H9 (cell line): ENCODE results near the gene TMEM39A. TPM values are rescaled to one million over a fixed set of nuclear protein-coding genes. Genes with fewer than 3 reads are reported as not detected.

Experiments used
- DNase-seq: peaks from one replicate; pipeline ENCODE4 v3.0.0-alpha.2; 2017
- H2AFZ ChIP-seq: one replicate; pipeline ENCODE4 v1.6.1; 2013; ENCODE audit warnings: mild to moderate bottlenecking, low read length, control low read depth, moderate library complexity
- H2AK5ac ChIP-seq: 2 replicates; pipeline ENCODE4 v1.6.1; 2013; ENCODE audit warnings: low read length, control low read depth, mixed read lengths; ENCODE audit not compliant: insufficient read length
- H2BK120ac ChIP-seq: one replicate; pipeline ENCODE4 v1.6.1; 2013; ENCODE audit warnings: low read depth, mild to moderate bottlenecking, low read length, control low read depth, inconsistent platforms; ENCODE audit not compliant: poor library complexity, severe bottlenecking
- H2BK12ac ChIP-seq: 2 replicates; pipeline ENCODE4 v1.6.1; 2013; ENCODE audit warnings: low read length, control low read depth, mixed read lengths, low read depth; ENCODE audit not compliant: insufficient read length
- H2BK15ac ChIP-seq: 2 replicates; pipeline ENCODE4 v1.6.1; 2013; ENCODE audit warnings: low read depth, low read length, control low read depth
- H2BK20ac ChIP-seq: one replicate; pipeline ENCODE4 v1.6.1; 2013; ENCODE audit warnings: low read depth, mild to moderate bottlenecking, low read length, control low read depth, inconsistent platforms; ENCODE audit not compliant: poor library complexity, severe bottlenecking
- H2BK5ac ChIP-seq: 2 replicates; pipeline ENCODE4 v1.6.1; 2013; ENCODE audit warnings: low read length, control low read depth, mixed read lengths; ENCODE audit not compliant: insufficient read length
- H3K14ac ChIP-seq: 2 replicates; pipeline ENCODE4 v1.6.1; 2013; ENCODE audit warnings: low read length, control low read depth; ENCODE audit not compliant: insufficient read depth
- H3K18ac ChIP-seq: 2 replicates; pipeline ENCODE4 v1.6.1; 2013; ENCODE audit warnings: low read depth, mild to moderate bottlenecking, mixed read lengths, low read length, control low read depth; ENCODE audit not compliant: insufficient read length
- H3K23ac ChIP-seq: 2 replicates; pipeline ENCODE4 v1.6.1; 2013; ENCODE audit warnings: low read length, control low read depth, mixed read lengths, low read depth; ENCODE audit not compliant: insufficient read length
- H3K23me2 ChIP-seq: 2 replicates; pipeline ENCODE4 v1.6.1; 2013; ENCODE audit warnings: low read depth, mild to moderate bottlenecking, mixed read lengths, low read length, control low read depth; ENCODE audit not compliant: insufficient read length, poor library complexity, severe bottlenecking
- H3K27ac ChIP-seq: 2 replicates; pipeline ENCODE4 v1.5.1; 2013; ENCODE audit warnings: low read length, control low read depth, mixed read lengths, low read depth; ENCODE audit not compliant: insufficient read length
- H3K27me3 ChIP-seq: 2 replicates; pipeline ENCODE4 v1.6.1; 2013; ENCODE audit warnings: low read length, control low read depth, inconsistent platforms; ENCODE audit not compliant: insufficient read depth
- H3K4ac ChIP-seq: 2 replicates; pipeline ENCODE4 v1.6.1; 2013; ENCODE audit warnings: low read depth, mild to moderate bottlenecking, control low read depth, inconsistent platforms, low read length, moderate library complexity
- H3K4me1 ChIP-seq: 2 replicates; pipeline ENCODE4 v1.6.1; 2013; ENCODE audit warnings: low read length, control low read depth, inconsistent platforms; ENCODE audit not compliant: insufficient read depth
- H3K4me2 ChIP-seq: 2 replicates; pipeline ENCODE4 v1.6.1; 2013; ENCODE audit warnings: low read length, control low read depth, mixed read lengths; ENCODE audit not compliant: insufficient read length, insufficient read depth
- H3K56ac ChIP-seq: 2 replicates; pipeline ENCODE4 v1.6.1; 2013; ENCODE audit warnings: low read depth, mild to moderate bottlenecking, mixed read lengths, low read length, control low read depth; ENCODE audit not compliant: insufficient read length
- H3K79me1 ChIP-seq: 2 replicates; pipeline ENCODE4 v1.6.1; 2013; ENCODE audit warnings: low read depth, mild to moderate bottlenecking, moderate library complexity, low read length, control low read depth, inconsistent platforms; ENCODE audit not compliant: insufficient read depth, poor library complexity, severe bottlenecking
- H3K79me2 ChIP-seq: 2 replicates; pipeline ENCODE4 v1.6.1; 2013; ENCODE audit warnings: low read length, control low read depth, inconsistent platforms; ENCODE audit not compliant: insufficient read depth
- H3K9ac ChIP-seq: 2 replicates; pipeline ENCODE4 v1.6.1; 2013; ENCODE audit warnings: low read length, control low read depth, mixed read lengths; ENCODE audit not compliant: insufficient read length; ENCODE audit errors: extremely low read depth
- H3K9me3 ChIP-seq: one replicate; pipeline ENCODE4 v1.6.1; 2013; ENCODE audit warnings: low read depth, low read length, inconsistent platforms; ENCODE audit not compliant: control insufficient read depth
- H3T11ph ChIP-seq: one replicate; pipeline ENCODE4 v1.6.1; 2013; ENCODE audit warnings: mild to moderate bottlenecking, low read length, control low read depth, inconsistent platforms
- H4K20me1 ChIP-seq: one replicate; pipeline ENCODE4 v1.6.1; 2013; ENCODE audit not compliant: control insufficient read depth, insufficient read length, insufficient read depth
- H4K5ac ChIP-seq: 2 replicates; pipeline ENCODE4 v1.6.1; 2013; ENCODE audit warnings: low read depth, mild to moderate bottlenecking, mixed read lengths, low read length, control low read depth; ENCODE audit not compliant: insufficient read length
- H4K8ac ChIP-seq: replicated peaks from 2 replicates; pipeline ENCODE4 v1.6.1; 2013; ENCODE audit warnings: low read length, control low read depth, mixed read lengths, low read depth; ENCODE audit not compliant: insufficient read length
- H4K91ac ChIP-seq: 2 replicates; pipeline ENCODE4 v1.6.1; 2013; ENCODE audit warnings: low read depth, mild to moderate bottlenecking, moderate library complexity, mixed read lengths, low read length, control low read depth; ENCODE audit not compliant: insufficient read length
- H3K27ac Mint-ChIP-seq, 3 experiments: 2 replicates in 2 of 3; 3 replicates in 1 of 3; pipeline ENCODE4 v1.8.0; 2020 to 2021; ENCODE audit warnings: mixed read lengths in 3 of 3, mild to moderate bottlenecking in 1 of 3, moderate library complexity in 1 of 3
- H3K27me3 Mint-ChIP-seq: 2 replicates; pipeline ENCODE4 v1.8.0; 2021; ENCODE audit warnings: low read depth, mild to moderate bottlenecking, moderate library complexity, mixed read lengths
- H3K36me3 Mint-ChIP-seq, 3 experiments: 2 replicates in 2 of 3; 3 replicates in 1 of 3; pipeline ENCODE4 v1.8.0; 2020 to 2021; ENCODE audit warnings: low read depth in 3 of 3, mixed read lengths in 3 of 3; ENCODE audit not compliant: insufficient read depth in 1 of 3
- H3K4me1 Mint-ChIP-seq, 2 experiments: 2 replicates each; pipeline ENCODE4 v1.8.0; 2020; ENCODE audit warnings: mixed read lengths in 2 of 2
- H3K4me3 Mint-ChIP-seq, 2 experiments: 2 replicates in 1 of 2; 3 replicates in 1 of 2; pipeline ENCODE4 v1.8.0; 2020 to 2021; ENCODE audit warnings: mild to moderate bottlenecking in 2 of 2, mixed read lengths in 2 of 2, moderate library complexity in 1 of 2
- H3K9me3 Mint-ChIP-seq, 2 experiments: 2 replicates in 1 of 2; 3 replicates in 1 of 2; pipeline ENCODE4 v1.8.0; 2020; ENCODE audit warnings: mild to moderate bottlenecking in 2 of 2, mixed read lengths in 2 of 2, moderate library complexity in 1 of 2
- WGBS: extraction: QIAGEN DNeasy Blood & Tissue Kit; methylation state at CpG from one replicate; pipeline ENCODE4 v1.1.7; 2013; ENCODE audit warnings: missing lambda C conversion rate, low lambda C conversion rate, mixed read lengths; ENCODE audit not compliant: insufficient read length; ENCODE audit errors: extremely low coverage; 5-methylcytosine and 5-hydroxymethylcytosine counted together
- total RNA-seq: library from RNA; stranded (reverse); gene quantifications from 2 replicates; pipeline ENCODE4 v1.2.1, GENCODE V29; 2021
- TF ChIP-seq, protein P1 (sequence below): fragments of 200-600 bp; sonication (generic); conservative IDR thresholded peaks from 3 replicates; pipeline ENCODE4 v1.8.0; 2021; ENCODE audit warnings: antibody characterized with exemption, mild to moderate bottlenecking

The TMEM39A gene
- total RNA-seq, 1 experiment from 2014 or later, result 45.0 TPM

DNA sequence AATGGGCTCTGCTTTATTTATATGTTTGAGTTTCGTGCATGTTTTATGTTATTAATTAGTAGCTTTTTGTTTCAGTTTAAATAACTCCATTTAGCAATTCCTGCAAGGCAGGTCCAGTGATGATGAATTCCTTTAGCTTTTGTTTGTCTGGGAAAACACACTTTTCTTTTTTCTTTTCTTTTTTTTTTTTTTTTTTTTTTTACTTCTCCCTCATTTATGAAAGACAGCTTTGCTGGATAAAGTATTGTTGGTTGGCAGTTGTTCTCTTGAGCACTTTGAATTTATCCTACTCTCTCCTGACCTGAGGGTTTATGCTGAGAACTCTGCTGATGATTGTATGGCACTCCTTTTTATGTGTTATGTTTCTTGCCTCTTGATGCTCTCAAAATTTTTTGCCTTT lies 35.7 kb downstream of the TMEM39A start:
- Mint-ChIP-seq H3K9me3 (peaks cover 59 to 69% of the 10 kb centered on the region in 2 experiments), H3K4me1 (no peaks in the 10 kb centered on the region), H3K4me3 (no peak overlapping the region), H3K27ac (no peak overlapping the region), H3K36me3 (peaks cover 53 to 79% (median 78%) of the 10 kb centered on the region in 3 experiments), H3K27me3 (peaks cover 16% of the 10 kb centered on the region)
- no peak overlapping the region for H2BK5ac ChIP-seq
- no peak overlapping the region for H2AK5ac ChIP-seq
- H3K9ac ChIP-seq, result no peak overlapping the region
- H2BK20ac ChIP-seq, result no peak overlapping the region
- peaks cover 20% of the 10 kb centered on the region for H3K9me3 ChIP-seq
- no peak overlapping the region for H3K14ac ChIP-seq
- H4K20me1 ChIP-seq, result no peaks in the 10 kb centered on the region
- DNase-seq, result no peak
- no peak overlapping the region for H2BK15ac ChIP-seq
- H3K79me2 ChIP-seq, result no peaks in the 10 kb centered on the region
- H3K27me3 ChIP-seq, result no peaks in the 10 kb centered on the region
- no peak overlapping the region for H4K5ac ChIP-seq
- H3K27ac ChIP-seq, result no peak overlapping the region
- H2AFZ ChIP-seq, result no peak overlapping the region
- H3K4ac ChIP-seq, result no peak overlapping the region
- no peak overlapping the region for H4K8ac ChIP-seq
- TF ChIP-seq, protein P1, sequence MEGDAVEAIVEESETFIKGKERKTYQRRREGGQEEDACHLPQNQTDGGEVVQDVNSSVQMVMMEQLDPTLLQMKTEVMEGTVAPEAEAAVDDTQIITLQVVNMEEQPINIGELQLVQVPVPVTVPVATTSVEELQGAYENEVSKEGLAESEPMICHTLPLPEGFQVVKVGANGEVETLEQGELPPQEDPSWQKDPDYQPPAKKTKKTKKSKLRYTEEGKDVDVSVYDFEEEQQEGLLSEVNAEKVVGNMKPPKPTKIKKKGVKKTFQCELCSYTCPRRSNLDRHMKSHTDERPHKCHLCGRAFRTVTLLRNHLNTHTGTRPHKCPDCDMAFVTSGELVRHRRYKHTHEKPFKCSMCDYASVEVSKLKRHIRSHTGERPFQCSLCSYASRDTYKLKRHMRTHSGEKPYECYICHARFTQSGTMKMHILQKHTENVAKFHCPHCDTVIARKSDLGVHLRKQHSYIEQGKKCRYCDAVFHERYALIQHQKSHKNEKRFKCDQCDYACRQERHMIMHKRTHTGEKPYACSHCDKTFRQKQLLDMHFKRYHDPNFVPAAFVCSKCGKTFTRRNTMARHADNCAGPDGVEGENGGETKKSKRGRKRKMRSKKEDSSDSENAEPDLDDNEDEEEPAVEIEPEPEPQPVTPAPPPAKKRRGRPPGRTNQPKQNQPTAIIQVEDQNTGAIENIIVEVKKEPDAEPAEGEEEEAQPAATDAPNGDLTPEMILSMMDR, result no peak
- no peak overlapping the region for H3K18ac ChIP-seq
- no peak overlapping the region for H3T11ph ChIP-seq
- no peak overlapping the region for H2BK12ac ChIP-seq
- no peak overlapping the region for H3K23ac ChIP-seq
- H3K4me2 ChIP-seq, result no peak overlapping the region
- H2BK120ac ChIP-seq, result no peak overlapping the region
- no peak overlapping the region for H3K56ac ChIP-seq
- no peaks in the 10 kb centered on the region for H3K23me2 ChIP-seq
- H3K79me1 ChIP-seq, result no peaks in the 10 kb centered on the region
- WGBS, result no CpG with 5 or more reads among the region's 1 CpG
- no peaks in the 10 kb centered on the region for H3K4me1 ChIP-seq
- H4K91ac ChIP-seq, result no peak overlapping the region
